Measurements from ENCODE around the gene NTRK1.

DNA sequence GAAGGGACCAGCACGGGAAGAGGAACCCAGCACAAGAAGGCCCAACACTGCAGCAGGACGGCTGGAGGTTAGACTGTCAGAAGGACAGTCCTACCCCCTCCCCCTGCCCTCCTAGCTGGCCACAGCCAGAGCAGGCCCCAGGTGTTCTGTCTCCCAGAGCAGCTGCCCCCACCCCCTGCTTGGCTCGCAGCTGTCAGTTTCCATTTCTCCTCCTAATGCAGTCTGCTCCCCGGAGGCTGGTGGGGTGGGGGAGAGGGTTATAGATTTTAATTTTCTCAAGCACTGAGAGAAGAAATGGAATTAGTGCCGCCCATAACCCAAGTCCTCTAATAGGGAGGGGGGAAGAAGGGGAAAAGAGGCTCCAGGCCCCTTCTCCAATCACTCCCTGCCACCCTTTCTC lies 19.8 kb downstream of the NTRK1 start:
- TF ChIP-seq POLR2A (IDR thresholded peaks at IDR 0.05) = no peak
- TF ChIP-seq, protein P1, sequence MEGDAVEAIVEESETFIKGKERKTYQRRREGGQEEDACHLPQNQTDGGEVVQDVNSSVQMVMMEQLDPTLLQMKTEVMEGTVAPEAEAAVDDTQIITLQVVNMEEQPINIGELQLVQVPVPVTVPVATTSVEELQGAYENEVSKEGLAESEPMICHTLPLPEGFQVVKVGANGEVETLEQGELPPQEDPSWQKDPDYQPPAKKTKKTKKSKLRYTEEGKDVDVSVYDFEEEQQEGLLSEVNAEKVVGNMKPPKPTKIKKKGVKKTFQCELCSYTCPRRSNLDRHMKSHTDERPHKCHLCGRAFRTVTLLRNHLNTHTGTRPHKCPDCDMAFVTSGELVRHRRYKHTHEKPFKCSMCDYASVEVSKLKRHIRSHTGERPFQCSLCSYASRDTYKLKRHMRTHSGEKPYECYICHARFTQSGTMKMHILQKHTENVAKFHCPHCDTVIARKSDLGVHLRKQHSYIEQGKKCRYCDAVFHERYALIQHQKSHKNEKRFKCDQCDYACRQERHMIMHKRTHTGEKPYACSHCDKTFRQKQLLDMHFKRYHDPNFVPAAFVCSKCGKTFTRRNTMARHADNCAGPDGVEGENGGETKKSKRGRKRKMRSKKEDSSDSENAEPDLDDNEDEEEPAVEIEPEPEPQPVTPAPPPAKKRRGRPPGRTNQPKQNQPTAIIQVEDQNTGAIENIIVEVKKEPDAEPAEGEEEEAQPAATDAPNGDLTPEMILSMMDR (IDR thresholded peaks at IDR 0.05) = no peak
